ENCODE measurements around the gene SPCS2. TPM values are rescaled to one million over a fixed set of nuclear protein-coding genes. Genes with fewer than 3 reads are reported as not detected.

The SPCS2 gene
- total and polyA plus RNA-seq, 2 donors (not counting 3 experiments of a cell fraction or from before 2014, with no cell fraction given): 88.9 to 140 TPM

DNA sequence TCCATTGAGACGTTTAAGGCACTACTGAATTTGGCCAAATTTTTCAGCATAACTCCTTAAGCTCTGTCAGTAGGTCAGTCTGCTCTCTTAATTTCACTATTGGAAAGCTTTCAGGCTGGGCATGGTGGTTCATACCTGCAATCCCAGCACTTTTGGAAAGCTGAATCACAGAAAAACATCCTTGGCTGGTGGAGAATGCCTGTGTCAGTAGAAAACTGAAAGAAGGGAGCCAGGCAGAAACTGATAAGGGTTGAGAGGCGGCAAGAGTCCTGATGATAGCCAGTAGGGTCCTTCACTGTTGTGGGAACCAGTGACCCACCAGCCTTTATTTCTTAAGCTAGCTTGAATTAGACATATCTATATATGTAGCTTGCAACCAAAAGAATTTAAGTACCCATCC lies 62.3 kb downstream of the SPCS2 start:
- Histone ChIP-seq H2AFZ (ENCODE audit: low read depth, low read length) (no peak overlapping the region), H3K79me2 (ENCODE audit: control insufficient read depth, insufficient read depth, low read length) (no peaks in the 10 kb centered on the region), H3K9me3 (replicated peaks; ENCODE audit: control insufficient read depth, insufficient read depth, low read length) (no peaks in the 10 kb centered on the region), H3K4me1 (ENCODE audit: control insufficient read depth, extremely low read depth, insufficient read depth, low read length) (no peaks in the 10 kb centered on the region), H3K27me3 (ENCODE audit: control insufficient read depth in 2 of 2, insufficient read depth in 2 of 2, low read length in 2 of 2) (no peaks in the 10 kb centered on the region), H3K36me3 (ENCODE audit: control insufficient read depth in 2 of 2, extremely low read depth in 1 of 2, insufficient read depth in 2 of 2, low read length in 2 of 2) (peaks cover 0 to 7% of the 10 kb centered on the region in 2 experiments), H3K4me2 (ENCODE audit: insufficient read depth, low read length) (no peak overlapping the region), H3K9ac (replicated peaks; ENCODE audit: extremely low read depth, insufficient read depth, low read length) (no peak overlapping the region), H3K27ac (ENCODE audit: insufficient read depth, low read depth, low read length) (no peak overlapping the region), H3K4me3 (replicated peaks in 1 of 3; ENCODE audit: insufficient read depth in 1 of 3, low read depth in 1 of 3, low read length in 3 of 3) (no peak overlapping the region), H3K9me1 (replicated peaks; ENCODE audit: control insufficient read depth, extremely low read depth, insufficient read depth, low read length) (no peaks in the 10 kb centered on the region), H4K20me1 (replicated peaks; ENCODE audit: control insufficient read depth, extremely low read depth, insufficient read depth, low read length) (no peaks in the 10 kb centered on the region)
- ChIA-PET CTCF (interaction anchor here (1.1 to 3.9 kb wide), 5 partner anchors 12 to 237 kb away, joined by 3 to 23 read pairs (median 8); no protein-coding TSS in a partner anchor), POLR2A (no interaction called here)
- BruUV-seq (replicated peaks): no TSS peak
- intact Hi-C loops (cut with micrococcal nuclease) (no loop called here), dilution Hi-C loops (cut with MboI; ENCODE audit: extremely low pct_ligation_motif_present, low sequenced_read_pairs) (loop anchor here (25.0 kb wide), 1 partner anchor 99 kb away; no protein-coding TSS in a partner anchor)
- DNase-seq (ENCODE audit: low read depth, low spot score) (no peak), FAIRE-seq (no peak)
- TF ChIP-seq EZH2 (IDR thresholded peaks at IDR 0.05; ENCODE audit: borderline replicate concordance, low read depth, low read length, severe bottlenecking): no peak
- no peak for TF ChIP-seq CTCF (IDR thresholded peaks at IDR 0.05; ENCODE audit: extremely low read depth in 1 of 2, insufficient read depth in 1 of 2, low read depth in 1 of 2, low read length in 2 of 2)
- TF ChIP-seq, protein P1, sequence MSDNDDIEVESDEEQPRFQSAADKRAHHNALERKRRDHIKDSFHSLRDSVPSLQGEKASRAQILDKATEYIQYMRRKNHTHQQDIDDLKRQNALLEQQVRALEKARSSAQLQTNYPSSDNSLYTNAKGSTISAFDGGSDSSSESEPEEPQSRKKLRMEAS (IDR thresholded peaks at IDR 0.05; ENCODE audit: insufficient read depth, insufficient read length): no peak
- no peak for TF ChIP-seq POLR2A (IDR thresholded peaks at IDR 0.05; ENCODE audit: low read depth, low read length)
- TF ChIP-seq JUN (IDR thresholded peaks at IDR 0.05; ENCODE audit: borderline replicate concordance, insufficient read depth, insufficient read length, low read depth): no peak

GRCh38 chr11:75011872-75012271 lies 62.8 kb downstream of the SPCS2 start:
- H3K9me1 ChIP-seq (replicated peaks; ENCODE audit: control insufficient read depth, extremely low read depth, insufficient read depth, low read length): no peaks in the 10 kb centered on the region
- H2AFZ ChIP-seq (ENCODE audit: low read depth, low read length): no peak overlapping the region
- no peaks in the 10 kb centered on the region for H3K4me1 ChIP-seq (ENCODE audit: control insufficient read depth, extremely low read depth, insufficient read depth, low read length)
- DNase-seq (ENCODE audit: low read depth, low spot score): no peak
- no peak overlapping the region for H3K27ac ChIP-seq (ENCODE audit: insufficient read depth, low read depth, low read length)
- intact Hi-C loops (cut with micrococcal nuclease): no loop called here
- H3K4me2 ChIP-seq (ENCODE audit: insufficient read depth, low read length): no peak overlapping the region
- dilution Hi-C loops (cut with MboI; ENCODE audit: extremely low pct_ligation_motif_present, low sequenced_read_pairs): loop anchor here (25.0 kb wide), 1 partner anchor 100 kb away; no protein-coding TSS in a partner anchor
- H3K79me2 ChIP-seq (ENCODE audit: control insufficient read depth, insufficient read depth, low read length): no peaks in the 10 kb centered on the region
- H3K9ac ChIP-seq (replicated peaks; ENCODE audit: extremely low read depth, insufficient read depth, low read length): no peak overlapping the region
- BruUV-seq (replicated peaks): no TSS peak
- no peaks in the 10 kb centered on the region for H3K27me3 ChIP-seq (ENCODE audit: control insufficient read depth in 2 of 2, insufficient read depth in 2 of 2, low read length in 2 of 2)
- CTCF ChIA-PET: interaction anchor here (1.1 to 3.9 kb wide), 5 partner anchors 11 to 237 kb away, joined by 5 to 23 read pairs (median 8); no protein-coding TSS in a partner anchor
- TF ChIP-seq EZH2 (IDR thresholded peaks at IDR 0.05; ENCODE audit: borderline replicate concordance, low read depth, low read length, severe bottlenecking) (no peak), POLR2AphosphoS5 (IDR thresholded peaks at IDR 0.05; ENCODE audit: insufficient read depth, low read depth, low read length) (no peak), MYC (IDR thresholded peaks at IDR 0.05; ENCODE audit: low read depth, low read length) (no peak), GATA2 (IDR thresholded peaks at IDR 0.05; ENCODE audit: insufficient read depth, insufficient read length, low read depth, low read length) (no peak)
- no peak overlapping the region for H3K4me3 ChIP-seq (replicated peaks in 1 of 3; ENCODE audit: insufficient read depth in 1 of 3, low read depth in 1 of 3, low read length in 3 of 3)
- FAIRE-seq: no peak
- peaks cover 0 to 6% of the 10 kb centered on the region in 2 experiments for H3K36me3 ChIP-seq (ENCODE audit: control insufficient read depth in 2 of 2, extremely low read depth in 1 of 2, insufficient read depth in 2 of 2, low read length in 2 of 2)
- POLR2A ChIA-PET: no interaction called here
- no peaks in the 10 kb centered on the region for H4K20me1 ChIP-seq (replicated peaks; ENCODE audit: control insufficient read depth, extremely low read depth, insufficient read depth, low read length)
- no peaks in the 10 kb centered on the region for H3K9me3 ChIP-seq (replicated peaks; ENCODE audit: control insufficient read depth, insufficient read depth, low read length)
